Neural progenitor cell (in vitro differentiated cells): ENCODE data around the gene ZNRF1.

Experiments used
- EZH2 ChIP-seq: fragments of 200-600 bp; sonication (generic); IDR thresholded peaks from 2 replicates; pipeline ENCODE4 v1.6.1; 2017; ENCODE audit warnings: antibody characterized with exemption, mild to moderate bottlenecking, moderate library complexity
- TF ChIP-seq, protein P1 (sequence below): fragments of 200-600 bp; sonication (generic); IDR thresholded peaks from 2 replicates; pipeline ENCODE4 v1.5.1; 2017; ENCODE audit warnings: antibody characterized with exemption, mild to moderate bottlenecking

DNA sequence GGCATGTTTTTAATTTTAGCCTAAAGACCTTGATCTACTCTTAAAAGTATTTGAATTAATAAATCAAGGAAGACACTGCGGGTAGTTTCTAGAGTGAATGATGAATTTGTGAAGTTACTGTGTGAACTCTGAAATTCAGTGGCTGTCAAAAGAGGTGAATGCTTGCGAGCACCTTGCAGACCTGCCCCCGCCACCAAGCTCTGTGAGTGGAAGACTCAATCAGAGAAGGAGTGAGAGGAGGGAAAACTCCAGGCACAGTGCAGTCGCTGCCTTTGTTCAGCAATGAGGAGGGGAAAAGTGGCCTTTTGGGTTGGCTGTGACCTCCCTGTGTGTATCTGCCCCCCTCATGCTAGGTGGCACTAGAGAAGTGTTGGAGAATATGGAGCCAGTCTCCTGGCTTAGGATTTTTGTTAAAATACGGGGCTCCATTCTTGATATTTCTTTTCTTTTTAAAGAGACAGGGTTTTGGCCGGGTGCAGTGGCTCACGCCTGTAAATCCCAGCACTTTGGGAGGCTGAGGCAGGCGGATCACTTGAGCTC lies 64.8 kb downstream of the ZNRF1 start:
- TF ChIP-seq, protein P1, sequence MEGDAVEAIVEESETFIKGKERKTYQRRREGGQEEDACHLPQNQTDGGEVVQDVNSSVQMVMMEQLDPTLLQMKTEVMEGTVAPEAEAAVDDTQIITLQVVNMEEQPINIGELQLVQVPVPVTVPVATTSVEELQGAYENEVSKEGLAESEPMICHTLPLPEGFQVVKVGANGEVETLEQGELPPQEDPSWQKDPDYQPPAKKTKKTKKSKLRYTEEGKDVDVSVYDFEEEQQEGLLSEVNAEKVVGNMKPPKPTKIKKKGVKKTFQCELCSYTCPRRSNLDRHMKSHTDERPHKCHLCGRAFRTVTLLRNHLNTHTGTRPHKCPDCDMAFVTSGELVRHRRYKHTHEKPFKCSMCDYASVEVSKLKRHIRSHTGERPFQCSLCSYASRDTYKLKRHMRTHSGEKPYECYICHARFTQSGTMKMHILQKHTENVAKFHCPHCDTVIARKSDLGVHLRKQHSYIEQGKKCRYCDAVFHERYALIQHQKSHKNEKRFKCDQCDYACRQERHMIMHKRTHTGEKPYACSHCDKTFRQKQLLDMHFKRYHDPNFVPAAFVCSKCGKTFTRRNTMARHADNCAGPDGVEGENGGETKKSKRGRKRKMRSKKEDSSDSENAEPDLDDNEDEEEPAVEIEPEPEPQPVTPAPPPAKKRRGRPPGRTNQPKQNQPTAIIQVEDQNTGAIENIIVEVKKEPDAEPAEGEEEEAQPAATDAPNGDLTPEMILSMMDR, result no peak
- TF ChIP-seq EZH2, result no peak
